ENCODE results near the gene ING3.

ING3 gene

DNA sequence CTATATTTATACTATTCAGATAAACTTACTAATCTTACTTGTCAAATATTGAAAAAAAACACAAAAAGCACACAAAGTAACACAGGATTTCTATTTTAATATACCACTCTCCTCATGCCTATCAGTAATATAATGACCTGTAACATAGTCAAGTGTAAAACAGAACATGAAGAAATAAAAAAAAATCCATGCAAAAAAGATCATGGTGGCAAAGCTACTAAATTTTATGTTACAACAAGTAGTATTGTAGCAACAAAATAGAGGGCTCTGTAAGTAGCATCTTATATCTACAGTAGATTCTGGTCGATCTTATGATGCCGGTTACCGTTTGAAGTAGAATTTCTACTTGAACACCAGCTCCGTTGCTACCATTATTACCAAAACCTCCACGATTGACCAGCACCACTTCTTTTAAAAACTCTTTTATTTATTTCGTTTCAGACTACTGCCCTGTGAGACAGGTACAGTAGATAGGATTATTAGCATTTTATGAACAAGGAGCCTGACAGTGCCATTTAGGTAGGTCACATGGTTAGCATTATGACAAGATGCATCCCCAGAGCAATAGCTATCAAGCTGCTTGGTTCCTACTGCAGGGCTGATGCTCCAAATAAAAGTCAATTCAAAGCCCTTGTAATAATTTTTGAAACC, 40.0 kb downstream of the ING3 start:
- no peak for TF ChIP-seq GABPA (IDR thresholded peaks at IDR 0.05; ENCODE audit: low read depth)
- TF ChIP-seq, protein P1, sequence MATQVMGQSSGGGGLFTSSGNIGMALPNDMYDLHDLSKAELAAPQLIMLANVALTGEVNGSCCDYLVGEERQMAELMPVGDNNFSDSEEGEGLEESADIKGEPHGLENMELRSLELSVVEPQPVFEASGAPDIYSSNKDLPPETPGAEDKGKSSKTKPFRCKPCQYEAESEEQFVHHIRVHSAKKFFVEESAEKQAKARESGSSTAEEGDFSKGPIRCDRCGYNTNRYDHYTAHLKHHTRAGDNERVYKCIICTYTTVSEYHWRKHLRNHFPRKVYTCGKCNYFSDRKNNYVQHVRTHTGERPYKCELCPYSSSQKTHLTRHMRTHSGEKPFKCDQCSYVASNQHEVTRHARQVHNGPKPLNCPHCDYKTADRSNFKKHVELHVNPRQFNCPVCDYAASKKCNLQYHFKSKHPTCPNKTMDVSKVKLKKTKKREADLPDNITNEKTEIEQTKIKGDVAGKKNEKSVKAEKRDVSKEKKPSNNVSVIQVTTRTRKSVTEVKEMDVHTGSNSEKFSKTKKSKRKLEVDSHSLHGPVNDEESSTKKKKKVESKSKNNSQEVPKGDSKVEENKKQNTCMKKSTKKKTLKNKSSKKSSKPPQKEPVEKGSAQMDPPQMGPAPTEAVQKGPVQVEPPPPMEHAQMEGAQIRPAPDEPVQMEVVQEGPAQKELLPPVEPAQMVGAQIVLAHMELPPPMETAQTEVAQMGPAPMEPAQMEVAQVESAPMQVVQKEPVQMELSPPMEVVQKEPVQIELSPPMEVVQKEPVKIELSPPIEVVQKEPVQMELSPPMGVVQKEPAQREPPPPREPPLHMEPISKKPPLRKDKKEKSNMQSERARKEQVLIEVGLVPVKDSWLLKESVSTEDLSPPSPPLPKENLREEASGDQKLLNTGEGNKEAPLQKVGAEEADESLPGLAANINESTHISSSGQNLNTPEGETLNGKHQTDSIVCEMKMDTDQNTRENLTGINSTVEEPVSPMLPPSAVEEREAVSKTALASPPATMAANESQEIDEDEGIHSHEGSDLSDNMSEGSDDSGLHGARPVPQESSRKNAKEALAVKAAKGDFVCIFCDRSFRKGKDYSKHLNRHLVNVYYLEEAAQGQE (IDR thresholded peaks at IDR 0.05; ENCODE audit: insufficient replicate concordance, low read depth) = no peak
- TF ChIP-seq POLR2AphosphoS5 (IDR thresholded peaks at IDR 0.05; ENCODE audit: low read depth) = no peak
- TF ChIP-seq SPI1 (IDR thresholded peaks at IDR 0.05; ENCODE audit: borderline replicate concordance, low read depth) = no peak
- TF ChIP-seq, protein P2, sequence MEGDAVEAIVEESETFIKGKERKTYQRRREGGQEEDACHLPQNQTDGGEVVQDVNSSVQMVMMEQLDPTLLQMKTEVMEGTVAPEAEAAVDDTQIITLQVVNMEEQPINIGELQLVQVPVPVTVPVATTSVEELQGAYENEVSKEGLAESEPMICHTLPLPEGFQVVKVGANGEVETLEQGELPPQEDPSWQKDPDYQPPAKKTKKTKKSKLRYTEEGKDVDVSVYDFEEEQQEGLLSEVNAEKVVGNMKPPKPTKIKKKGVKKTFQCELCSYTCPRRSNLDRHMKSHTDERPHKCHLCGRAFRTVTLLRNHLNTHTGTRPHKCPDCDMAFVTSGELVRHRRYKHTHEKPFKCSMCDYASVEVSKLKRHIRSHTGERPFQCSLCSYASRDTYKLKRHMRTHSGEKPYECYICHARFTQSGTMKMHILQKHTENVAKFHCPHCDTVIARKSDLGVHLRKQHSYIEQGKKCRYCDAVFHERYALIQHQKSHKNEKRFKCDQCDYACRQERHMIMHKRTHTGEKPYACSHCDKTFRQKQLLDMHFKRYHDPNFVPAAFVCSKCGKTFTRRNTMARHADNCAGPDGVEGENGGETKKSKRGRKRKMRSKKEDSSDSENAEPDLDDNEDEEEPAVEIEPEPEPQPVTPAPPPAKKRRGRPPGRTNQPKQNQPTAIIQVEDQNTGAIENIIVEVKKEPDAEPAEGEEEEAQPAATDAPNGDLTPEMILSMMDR (IDR thresholded peaks at IDR 0.05; ENCODE audit: insufficient read depth, low read length) = no peak
- no peaks in the 10 kb centered on the region for H3K27me3 ChIP-seq (ENCODE audit: insufficient read depth, poor library complexity, severe bottlenecking)
- no peak overlapping the region for H3K27ac ChIP-seq (replicated peaks)
- no peak for DNase-seq (ENCODE audit: low read depth in 1 of 2, low spot score in 1 of 2)
- no peak overlapping the region for H3K4me3 ChIP-seq (replicated peaks; ENCODE audit: insufficient read depth, low read length)

DNA sequence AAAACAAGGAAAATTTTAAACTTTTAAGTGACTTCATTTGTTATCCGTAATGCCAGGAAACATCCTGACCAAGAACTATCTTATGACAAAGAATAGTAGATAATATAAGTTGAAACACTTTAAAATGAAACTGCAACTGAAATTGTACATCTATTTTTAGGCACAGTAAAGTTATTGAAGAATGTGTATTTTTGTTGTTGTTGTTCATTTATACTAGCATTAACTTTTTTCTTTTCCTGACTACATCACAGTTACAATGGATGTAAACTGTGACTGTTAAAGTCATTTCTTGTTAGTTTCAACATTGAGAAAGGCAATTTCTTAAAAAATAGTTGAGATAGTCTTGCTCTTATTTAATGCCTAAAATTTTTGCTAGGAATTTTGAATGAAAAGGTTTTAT, 40.6 kb downstream of the ING3 start:
- no peak for TF ChIP-seq SPI1 (IDR thresholded peaks at IDR 0.05; ENCODE audit: borderline replicate concordance, low read depth)
- TF ChIP-seq GABPA (IDR thresholded peaks at IDR 0.05; ENCODE audit: low read depth) = no peak
- TF ChIP-seq, protein P2 (IDR thresholded peaks at IDR 0.05; ENCODE audit: insufficient read depth, low read length) = no peak
- TF ChIP-seq POLR2AphosphoS5 (IDR thresholded peaks at IDR 0.05; ENCODE audit: low read depth) = no peak
- TF ChIP-seq, protein P1 (IDR thresholded peaks at IDR 0.05; ENCODE audit: insufficient replicate concordance, low read depth) = no peak
- Histone ChIP-seq H3K27ac (replicated peaks) (no peak overlapping the region), H3K4me3 (replicated peaks; ENCODE audit: insufficient read depth, low read length) (no peak overlapping the region), H3K27me3 (ENCODE audit: insufficient read depth, poor library complexity, severe bottlenecking) (no peaks in the 10 kb centered on the region)
- DNase-seq (ENCODE audit: low read depth in 1 of 2, low spot score in 1 of 2) = no peak

DNA sequence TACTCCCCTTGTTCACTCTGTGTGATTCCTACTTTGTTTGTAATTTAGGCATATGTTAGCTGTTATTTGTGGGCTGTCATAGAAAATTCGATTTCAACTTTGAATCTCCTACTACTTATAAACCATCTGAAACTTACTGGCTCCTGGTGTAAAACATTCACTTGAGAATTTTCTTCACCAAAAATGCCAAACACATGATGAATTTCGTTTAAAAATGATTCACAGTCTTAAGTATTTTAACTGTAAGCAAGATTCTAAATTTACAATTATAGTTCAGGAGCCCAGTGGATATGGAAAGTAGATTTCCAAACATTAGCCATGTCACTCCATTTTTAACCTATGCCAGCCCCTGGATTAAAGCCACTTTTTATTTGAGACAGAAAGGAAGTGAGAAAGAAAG, 41.0 kb downstream of the ING3 start:
- H3K4me3 ChIP-seq (replicated peaks; ENCODE audit: insufficient read depth, low read length) = no peak overlapping the region
- no peaks in the 10 kb centered on the region for H3K27me3 ChIP-seq (ENCODE audit: insufficient read depth, poor library complexity, severe bottlenecking)
- no peak for TF ChIP-seq SPI1 (IDR thresholded peaks at IDR 0.05; ENCODE audit: borderline replicate concordance, low read depth)
- TF ChIP-seq, protein P1 (IDR thresholded peaks at IDR 0.05; ENCODE audit: insufficient replicate concordance, low read depth) = no peak
- DNase-seq (ENCODE audit: low read depth in 1 of 2, low spot score in 1 of 2) = no peak
- H3K27ac ChIP-seq (replicated peaks) = no peak overlapping the region
